GM19324 (cell line): ENCODE data around the gene ALG1L2.
"Not testable (repeated sequence)": the region's sequence is repeated elsewhere in the genome, so short reads cannot be mapped to it uniquely, and the experiment has no call there.

Experiments
- ATAC-seq: cut with Tn5 transposase; IDR thresholded peaks from one replicate; pipeline ENCODE4 v1.9.1; 2021; ENCODE audit warnings: mild to moderate bottlenecking, moderate library complexity; ENCODE audit not compliant: unreplicated experiment, low FRiP score

The ALG1L2 gene

GRCh38 chr3:130081351-130081881 is at the start of gene ALG1L2:
TSS of gene ALG1L2 (plus strand) at chr3:130081831. CDS start at chr3:130082017, 186 bp downstream.
- no peak for ATAC-seq

GRCh38 chr3:130037126-130037815 is 44.4 kb upstream of the ALG1L2 start:
- not testable (repeated sequence) for ATAC-seq

DNA sequence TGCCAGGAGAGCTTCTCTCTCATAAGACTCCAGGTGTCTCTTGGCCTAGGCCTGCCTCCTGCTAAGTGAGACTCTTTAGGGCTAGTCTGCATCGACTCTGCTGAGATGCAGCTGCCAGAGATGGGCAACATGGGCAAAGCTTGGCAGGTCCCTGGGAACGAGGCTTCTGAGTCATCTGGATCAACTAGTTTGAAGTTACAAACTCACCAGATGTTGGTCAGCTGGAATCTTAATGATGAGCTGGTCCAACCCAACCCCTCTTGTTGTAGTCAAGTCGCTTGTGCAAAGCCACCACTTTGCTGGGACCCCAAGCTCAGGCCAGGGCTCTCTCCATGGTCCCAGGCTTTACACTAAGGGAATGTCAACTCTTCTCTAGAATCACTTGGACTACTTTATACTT is 38.9 kb upstream of the ALG1L2 start:
- ATAC-seq, result not testable (repeated sequence)

- ATAC-seq, result not testable (repeated sequence)
Observed at GRCh38 chr3:130043658-130044057, 38.0 kb upstream of the ALG1L2 start.

GRCh38 chr3:130044370-130044769 is 37.3 kb upstream of the ALG1L2 start:
- ATAC-seq, result no peak

DNA sequence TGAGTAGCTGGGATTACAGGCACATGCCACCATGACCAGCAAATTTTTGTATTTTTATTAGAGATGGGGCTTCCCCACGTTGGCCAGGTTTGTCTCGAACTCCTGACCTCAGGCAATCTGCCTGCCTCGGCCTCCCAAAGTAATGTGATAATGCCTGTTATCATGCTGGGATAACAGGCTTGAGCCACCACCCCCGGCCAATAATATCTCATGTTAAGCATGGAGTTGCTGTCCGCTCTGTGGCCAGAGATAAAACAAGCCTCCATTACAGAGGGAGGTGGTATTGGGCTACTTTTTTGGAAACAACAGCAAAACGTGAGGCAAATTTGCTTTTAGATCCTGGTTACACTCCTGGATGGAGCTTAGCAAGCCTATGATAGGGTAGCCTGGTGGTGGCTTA is 32.9 kb upstream of the ALG1L2 start:
- ATAC-seq, result no peak

DNA sequence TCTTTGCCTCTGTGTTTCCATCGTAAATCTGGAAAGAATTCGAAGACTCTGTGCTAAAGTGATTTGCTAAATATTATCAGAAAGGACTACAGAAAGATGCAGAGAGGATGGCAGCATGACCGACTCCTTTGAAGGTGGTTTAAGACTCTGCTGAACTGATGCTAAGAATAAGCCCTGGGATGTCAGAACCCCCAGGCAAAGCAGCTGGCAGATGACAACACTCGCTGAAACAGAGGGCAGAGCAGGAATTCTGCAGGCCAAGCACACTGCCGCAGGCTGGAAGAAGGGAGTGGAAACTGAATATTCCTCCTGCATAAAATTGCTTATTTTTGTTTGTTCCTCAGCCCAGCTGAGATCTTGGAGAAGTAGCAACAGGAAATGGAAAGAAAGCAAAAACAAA is 29.3 kb upstream of the ALG1L2 start:
- ATAC-seq, result not testable (repeated sequence)

GRCh38 chr3:130052965-130053364 is 28.7 kb upstream of the ALG1L2 start:
- not testable (repeated sequence) for ATAC-seq

DNA sequence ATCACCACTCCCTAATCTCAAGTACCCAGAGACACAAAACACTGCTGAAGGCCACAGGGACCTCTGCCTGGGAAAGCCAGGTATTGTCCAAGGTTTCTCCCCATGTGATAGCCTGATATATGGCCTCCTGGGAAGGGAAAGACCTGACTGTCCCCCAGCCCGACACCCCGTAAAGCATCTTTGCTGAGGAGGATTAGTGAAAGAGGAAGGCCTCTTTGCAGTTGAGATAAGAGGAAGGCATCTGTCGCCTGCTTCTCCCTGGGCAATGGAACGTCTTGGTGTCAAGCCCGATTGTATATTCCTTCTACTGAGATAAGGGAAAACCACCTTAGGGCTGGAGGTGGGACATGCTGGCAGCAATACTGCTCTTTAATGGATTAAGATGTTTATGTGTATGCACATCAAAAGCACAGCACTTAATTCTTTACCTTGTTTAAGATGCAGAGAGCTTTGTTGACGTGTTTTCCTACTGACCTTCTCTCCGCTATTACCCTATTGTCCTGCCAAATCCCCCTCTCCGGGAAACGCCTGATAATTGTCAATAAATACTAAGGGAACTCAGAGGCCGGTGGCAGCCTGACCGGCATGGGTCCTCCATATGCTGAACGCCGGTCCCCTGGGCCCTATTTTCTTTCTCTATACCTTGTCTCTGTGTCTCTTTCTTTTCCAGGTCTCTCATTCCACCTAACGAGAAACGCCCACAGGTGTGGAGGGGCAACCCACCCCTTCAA is 23.9 kb upstream of the ALG1L2 start:
- not testable (repeated sequence) for ATAC-seq

GRCh38 chr3:130058267-130058657 is 23.4 kb upstream of the ALG1L2 start:
- not testable (repeated sequence) for ATAC-seq

GRCh38 chr3:130058716-130059115 is 22.9 kb upstream of the ALG1L2 start:
- not testable (repeated sequence) for ATAC-seq

GRCh38 chr3:130059162-130059561 is 22.5 kb upstream of the ALG1L2 start:
- ATAC-seq, result not testable (repeated sequence)

DNA sequence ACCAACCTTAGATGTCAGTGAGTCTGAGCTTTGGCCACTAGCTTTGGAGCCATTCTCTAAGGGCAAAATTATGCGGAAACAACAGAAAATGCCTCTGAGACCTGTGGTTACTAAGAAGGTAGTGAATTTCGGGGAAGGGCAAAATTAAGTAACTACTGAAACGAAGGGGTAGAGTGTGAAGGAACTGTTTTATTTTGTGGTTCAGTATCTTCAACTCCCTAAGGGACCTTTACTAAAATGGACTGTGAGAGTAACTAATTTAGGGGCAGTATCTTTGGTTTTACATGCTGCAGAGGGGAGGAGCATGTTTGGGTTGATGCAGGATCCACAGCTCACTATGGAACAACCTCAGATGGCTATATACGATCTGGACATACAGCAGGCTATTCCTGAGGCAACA is 8.0 kb upstream of the ALG1L2 start:
- ATAC-seq, result no peak

DNA sequence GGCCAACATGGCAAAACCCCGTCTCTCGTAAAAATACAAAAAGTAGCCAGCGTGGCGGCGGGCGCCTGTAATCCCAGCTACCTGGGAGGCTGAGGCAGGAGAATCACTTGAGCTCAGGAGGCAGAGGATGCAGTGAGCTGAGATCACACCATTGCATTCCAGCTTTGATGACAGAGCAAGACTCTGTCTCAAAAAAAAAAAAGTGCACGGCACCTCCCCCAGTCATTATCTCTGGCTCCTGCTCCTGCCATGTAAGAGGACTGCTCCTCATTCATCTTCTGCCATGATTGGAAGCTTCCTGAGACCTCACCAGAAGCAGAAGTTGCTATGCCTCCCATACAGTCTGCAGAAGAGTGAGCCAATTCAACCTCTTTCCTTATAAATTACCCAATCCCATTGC is 4.0 kb upstream of the ALG1L2 start:
- ATAC-seq, result no peak

DNA sequence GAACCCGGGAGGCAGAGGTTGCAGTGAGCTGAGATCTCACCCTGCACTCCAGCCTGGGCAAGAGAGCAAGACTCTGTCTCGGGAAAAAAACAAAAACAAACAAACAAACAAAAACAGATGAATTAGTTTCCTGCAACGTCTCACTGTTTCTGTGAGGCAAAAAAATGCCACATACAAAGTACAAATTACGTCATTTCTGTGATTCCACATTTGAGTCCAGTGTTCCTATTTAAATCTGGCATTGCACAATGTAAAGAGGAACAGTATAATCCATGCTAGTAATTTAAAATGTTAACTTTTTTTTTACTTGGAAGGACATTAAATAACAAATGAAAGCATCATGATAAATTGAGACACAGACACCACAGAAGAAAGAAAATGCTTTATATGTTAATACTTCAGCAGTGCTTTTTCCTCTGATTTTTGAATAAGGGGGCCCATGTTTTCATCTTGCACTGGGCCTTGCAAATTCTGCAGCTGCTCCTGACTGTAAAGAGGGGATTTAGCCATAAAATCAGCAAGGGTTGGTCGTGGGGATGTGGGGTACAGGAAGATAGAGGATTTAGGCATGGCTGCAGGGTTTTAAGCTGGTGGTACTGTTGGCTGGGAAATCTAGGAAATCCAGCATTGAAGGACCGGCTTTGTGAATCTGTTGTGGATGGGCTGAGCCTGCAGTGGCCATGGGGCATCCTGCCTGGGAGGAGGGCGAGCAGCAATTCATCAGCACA is 1.9 kb downstream of the ALG1L2 start:
- ATAC-seq, result not testable (repeated sequence)

DNA sequence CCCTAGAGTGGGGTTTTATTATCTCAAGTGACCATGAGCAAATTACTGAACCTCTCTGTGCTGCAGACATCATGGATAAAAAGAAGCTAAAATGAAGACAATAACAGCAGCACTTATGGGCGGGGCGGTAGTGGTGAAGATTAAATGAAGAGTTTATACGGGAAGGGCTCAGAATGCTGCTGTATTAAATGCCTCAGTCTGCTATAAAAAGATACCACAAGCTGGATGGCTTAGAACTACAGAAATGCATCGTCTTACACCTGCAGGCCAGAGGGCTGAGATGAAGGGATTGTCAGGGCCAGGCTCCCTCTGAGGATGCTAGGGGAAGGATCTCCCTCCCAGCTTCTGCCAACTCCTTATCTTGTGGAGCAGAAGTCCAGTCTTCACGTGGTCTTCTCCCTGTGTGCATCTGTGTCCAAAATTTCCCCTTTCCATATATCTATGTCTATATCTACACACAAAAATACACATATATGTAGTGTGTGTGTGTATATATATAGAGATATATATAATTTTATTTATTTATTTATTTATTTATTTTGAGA is 2.9 kb downstream of the ALG1L2 start:
- no peak for ATAC-seq

DNA sequence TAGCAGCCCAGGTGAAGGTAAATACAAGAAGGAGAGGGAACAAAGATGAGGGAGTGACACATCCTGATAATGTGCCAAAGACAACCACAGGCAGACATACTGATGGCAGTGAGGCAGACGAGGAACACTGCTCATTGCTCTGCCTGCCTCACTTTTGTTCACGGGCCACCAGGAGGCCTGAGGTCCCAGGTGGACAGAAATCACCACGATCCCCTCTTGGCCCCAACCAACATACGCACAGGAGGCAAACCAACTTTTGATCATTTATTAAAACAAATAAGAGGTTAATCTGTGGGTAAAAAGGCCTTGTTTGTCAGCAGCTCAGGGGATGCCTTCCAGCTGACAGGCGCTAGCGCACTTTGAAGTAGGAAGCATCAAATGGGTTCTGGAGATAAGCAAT is 4.2 kb downstream of the ALG1L2 start:
- ATAC-seq, result no peak

- ATAC-seq, result not testable (repeated sequence)
Observed at GRCh38 chr3:130086628-130087027, 5.0 kb downstream of the ALG1L2 start.

DNA sequence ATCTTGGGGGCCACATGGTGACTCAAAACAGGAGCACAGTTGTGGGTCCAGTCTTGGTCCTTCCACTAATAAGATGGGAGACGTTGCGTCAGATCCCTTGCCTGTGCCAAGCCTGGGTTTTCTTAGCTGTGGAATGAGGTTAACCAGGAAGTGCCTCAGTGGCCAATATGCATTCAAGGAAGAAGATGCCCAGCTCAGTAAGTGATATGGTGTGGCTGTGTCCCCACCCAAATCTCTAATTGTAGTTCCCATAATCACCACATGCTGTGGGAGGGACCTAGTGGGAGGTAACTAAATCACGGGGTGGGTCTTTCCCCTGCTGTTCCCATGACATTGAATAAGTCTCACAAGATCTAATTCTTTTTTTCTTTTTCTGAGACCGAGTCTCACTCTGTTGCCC is 6.4 kb downstream of the ALG1L2 start:
- no peak for ATAC-seq

DNA sequence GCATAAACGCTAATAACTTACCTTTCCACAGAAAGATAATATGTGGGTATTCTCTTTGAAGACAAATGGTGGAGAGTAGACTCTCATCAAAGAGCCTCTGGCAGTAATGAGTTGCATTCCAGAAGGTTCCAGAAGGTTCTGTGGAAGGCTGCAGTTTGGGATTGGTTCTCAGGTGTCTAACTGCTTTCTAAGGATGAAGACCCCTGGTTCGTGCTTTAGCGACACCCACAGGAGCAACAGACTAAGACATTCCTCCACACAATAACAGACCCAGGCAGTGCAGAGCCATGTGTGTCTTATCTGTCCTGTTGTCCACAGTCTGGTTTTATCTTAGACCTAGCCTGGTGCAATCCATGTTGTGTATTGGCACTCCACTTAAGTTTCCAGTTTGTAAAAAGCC is 9.1 kb downstream of the ALG1L2 start:
- ATAC-seq, result not testable (repeated sequence)

- no peak for ATAC-seq
Observed at GRCh38 chr3:130091958-130092357, 10.3 kb downstream of the ALG1L2 start.
